ENCODE measurements around the gene RYR2. TPM values are rescaled to one million over a fixed set of nuclear protein-coding genes. Genes with fewer than 3 reads are reported as not detected.

RYR2 gene
- total RNA-seq, 2 donors from 2014 or later, result 0.18 to 0.45 TPM

- no peak for DNase-seq
- intact Hi-C loops (cut with DNase I, micrococcal nuclease), result no loop called here
- no peak for ATAC-seq
Observed at GRCh38 chr1:237059244-237059643, 17.3 kb downstream of the RYR2 start.

- intact Hi-C loops (cut with DNase I, micrococcal nuclease), result no loop called here
- DNase-seq, result no peak
- no peak for ATAC-seq
Observed at GRCh38 chr1:237062976-237063375, 21.0 kb downstream of the RYR2 start.

GRCh38 chr1:237065903-237066302, 23.9 kb downstream of the RYR2 start:
- DNase-seq (no peak), ATAC-seq (no peak)
- intact Hi-C loops (cut with DNase I, micrococcal nuclease), result no loop called here

- DNase-seq (no peak), ATAC-seq (no peak)
- intact Hi-C loops (cut with DNase I, micrococcal nuclease), result no loop called here
Observed at GRCh38 chr1:237070519-237070918, 28.5 kb downstream of the RYR2 start.

GRCh38 chr1:237071641-237072420, 29.8 kb downstream of the RYR2 start:
- DNase-seq (no peak), ATAC-seq (no peak)
- intact Hi-C loops (cut with DNase I, micrococcal nuclease), result no loop called here

GRCh38 chr1:237074371-237075117, 32.6 kb downstream of the RYR2 start:
- intact Hi-C loops (cut with DNase I, micrococcal nuclease), result no loop called here
- no peak for ATAC-seq
- no peak for DNase-seq

- intact Hi-C loops (cut with DNase I, micrococcal nuclease), result loop anchor here in 1 of 2 donors (10.0 kb wide), 1 partner anchor 310 kb away; no protein-coding TSS in a partner anchor
- DNase-seq, result no peak
- ATAC-seq, result no peak
Observed at GRCh38 chr1:237084341-237085077, 42.5 kb downstream of the RYR2 start.

GRCh38 chr1:237091691-237092090, 49.7 kb downstream of the RYR2 start:
- no peak for DNase-seq
- ATAC-seq, result no peak
- intact Hi-C loops (cut with DNase I, micrococcal nuclease), result no loop called here

GRCh38 chr1:237093691-237094090, 51.7 kb downstream of the RYR2 start:
- intact Hi-C loops (cut with DNase I, micrococcal nuclease), result no loop called here
- ATAC-seq, result no peak
- no peak for DNase-seq

- ATAC-seq, result no peak
- intact Hi-C loops (cut with DNase I, micrococcal nuclease), result no loop called here
Observed at GRCh38 chr1:237098541-237098940, 56.6 kb downstream of the RYR2 start.

GRCh38 chr1:237103021-237103420, 61.0 kb downstream of the RYR2 start:
- DNase-seq (no peak), ATAC-seq (no peak)
- intact Hi-C loops (cut with DNase I, micrococcal nuclease), result no loop called here

More at GRCh38 chr1:237098541-237098940, 56.6 kb downstream of the RYR2 start:
- DNase-seq, result no peak

GRCh38 chr1:237104096-237104495, 62.1 kb downstream of the RYR2 start:
- no peak for DNase-seq
- intact Hi-C loops (cut with DNase I, micrococcal nuclease), result no loop called here

GRCh38 chr1:237105826-237106225, 63.8 kb downstream of the RYR2 start:
- DNase-seq (no peak), ATAC-seq (no peak)
- intact Hi-C loops (cut with DNase I, micrococcal nuclease), result no loop called here

More at GRCh38 chr1:237104096-237104495, 62.1 kb downstream of the RYR2 start:
- ATAC-seq, result no peak

- intact Hi-C loops (cut with DNase I, micrococcal nuclease), result no loop called here
- ATAC-seq (no peak), DNase-seq (no peak)
Observed at GRCh38 chr1:237108297-237109040, 66.5 kb downstream of the RYR2 start.

GRCh38 chr1:237111807-237112206, 69.8 kb downstream of the RYR2 start:
- ATAC-seq (no peak), DNase-seq (no peak)
- intact Hi-C loops (cut with DNase I, micrococcal nuclease), result no loop called here

- no peak for DNase-seq
- intact Hi-C loops (cut with DNase I, micrococcal nuclease), result no loop called here
- no peak for ATAC-seq
Observed at GRCh38 chr1:237112663-237113062, 70.7 kb downstream of the RYR2 start.

- DNase-seq (no peak), ATAC-seq (no peak)
- intact Hi-C loops (cut with DNase I, micrococcal nuclease), result no loop called here
Observed at GRCh38 chr1:237115035-237115434, 73.1 kb downstream of the RYR2 start.

- DNase-seq (no peak), ATAC-seq (no peak)
- intact Hi-C loops (cut with DNase I, micrococcal nuclease), result no loop called here
Observed at GRCh38 chr1:237119091-237119490, 77.1 kb downstream of the RYR2 start.

GRCh38 chr1:237120683-237121082, 78.7 kb downstream of the RYR2 start:
- intact Hi-C loops (cut with DNase I, micrococcal nuclease), result no loop called here
- DNase-seq, result no peak
- ATAC-seq, result no peak

Measured in left colon (tissue), 2 donors.